Measurements from ENCODE around the gene SPATA16.

- TF ChIP-seq, protein P1, sequence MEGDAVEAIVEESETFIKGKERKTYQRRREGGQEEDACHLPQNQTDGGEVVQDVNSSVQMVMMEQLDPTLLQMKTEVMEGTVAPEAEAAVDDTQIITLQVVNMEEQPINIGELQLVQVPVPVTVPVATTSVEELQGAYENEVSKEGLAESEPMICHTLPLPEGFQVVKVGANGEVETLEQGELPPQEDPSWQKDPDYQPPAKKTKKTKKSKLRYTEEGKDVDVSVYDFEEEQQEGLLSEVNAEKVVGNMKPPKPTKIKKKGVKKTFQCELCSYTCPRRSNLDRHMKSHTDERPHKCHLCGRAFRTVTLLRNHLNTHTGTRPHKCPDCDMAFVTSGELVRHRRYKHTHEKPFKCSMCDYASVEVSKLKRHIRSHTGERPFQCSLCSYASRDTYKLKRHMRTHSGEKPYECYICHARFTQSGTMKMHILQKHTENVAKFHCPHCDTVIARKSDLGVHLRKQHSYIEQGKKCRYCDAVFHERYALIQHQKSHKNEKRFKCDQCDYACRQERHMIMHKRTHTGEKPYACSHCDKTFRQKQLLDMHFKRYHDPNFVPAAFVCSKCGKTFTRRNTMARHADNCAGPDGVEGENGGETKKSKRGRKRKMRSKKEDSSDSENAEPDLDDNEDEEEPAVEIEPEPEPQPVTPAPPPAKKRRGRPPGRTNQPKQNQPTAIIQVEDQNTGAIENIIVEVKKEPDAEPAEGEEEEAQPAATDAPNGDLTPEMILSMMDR (IDR thresholded peaks at IDR 0.05; ENCODE audit: low read depth, low read length, poor library complexity, severe bottlenecking) = no peak
- no peak for TF ChIP-seq EZH2phosphoT487 (IDR thresholded peaks at IDR 0.05; ENCODE audit: borderline replicate concordance, low read length)
Observed at GRCh38 chr3:172846103-172846561, 294.9 kb downstream of the SPATA16 start.

Measured in DOHH2 (cell line).